Body of pancreas (tissue), 4 donors: ENCODE measurements around the gene SNX8. TPM values are rescaled to one million over a fixed set of nuclear protein-coding genes. Genes with fewer than 3 reads are reported as not detected.

Source experiments
- ATAC-seq: fragments of 150-250 bp; one replicate; pipeline ENCODE4 v1.9.1; 2016
- DNase-seq, 4 donors: peaks; one replicate each; pipeline ENCODE4 v3.0.0-alpha.2; 2019
- H3K27ac ChIP-seq, 4 donors: fragments of 200-600 bp; sonication (generic); 1 replicate in 3 of 4; 2 replicates in 1 of 4; pipeline versions ENCODE4 v1.5.1 to v1.6.1; 2016 to 2019; ENCODE audit warnings: mild to moderate bottlenecking in 1 of 4, mixed read lengths in 1 of 4, moderate library complexity in 1 of 4
- H3K27me3 ChIP-seq, 2 donors: fragments of 200-600 bp; sonication (generic); one replicate each; pipeline ENCODE4 v1.6.0; 2016; ENCODE audit warnings: mild to moderate bottlenecking in 1 of 2
- H3K36me3 ChIP-seq, 2 donors: fragments of 200-600 bp; sonication (generic); replicated peaks in 1 of 2; 2 replicates each; pipeline ENCODE4 v1.5.1; 2016; ENCODE audit warnings: low read depth in 2 of 2; ENCODE audit not compliant: insufficient read depth in 1 of 2
- H3K4me1 ChIP-seq: fragments of 200-600 bp; sonication (generic); one replicate; pipeline ENCODE4 v1.6.0; 2016
- H3K4me3 ChIP-seq, 2 donors: fragments of 200-600 bp; sonication (generic); 1 replicate in 1 of 2; 2 replicates in 1 of 2; pipeline ENCODE4 v1.5.1; 2016 to 2019
- H3K9me3 ChIP-seq, 3 donors: fragments of 200-600 bp; sonication (generic); 1 replicate in 2 of 3; 2 replicates in 1 of 3; pipeline ENCODE4 v1.5.1; 2016
- POLR2A ChIP-seq, 3 donors: fragments of 450-650 bp; IDR thresholded peaks; one replicate each; pipeline ENCODE4 v1.6.1; 2016; ENCODE audit warnings: antibody characterized with exemption in 3 of 3, mild to moderate bottlenecking in 2 of 3
- WGBS, 2 donors: methylation state at CpG; one replicate each; pipeline ENCODE4 v1.1.5; 2017; 5-methylcytosine and 5-hydroxymethylcytosine counted together
- intact Hi-C: fragments of 100-400 bp; cut with DNase I; formaldehyde crosslinking; loops from one replicate; pipeline ENCODE4 v1.15.1; 2023
- total RNA-seq, 2 donors: library from RNA; depleted of rRNA; stranded (reverse); fragments of >200 nt; gene quantifications; one replicate each; pipeline ENCODE4 v1.1.0, GENCODE V29; 2016
- TF ChIP-seq, protein P1 (sequence below), 7 experiments: fragments of 450-650 bp in 4 of 7; fragments of 200-600 bp in 3 of 7; sonication (generic) in 3 of 7; IDR thresholded peaks; one replicate each; pipeline ENCODE4 v1.5.1; 2016 to 2019; ENCODE audit warnings: antibody characterized with exemption in 7 of 7

The SNX8 gene
- total RNA-seq, 2 donors from 2014 or later: 5.3 to 6.2 TPM

DNA sequence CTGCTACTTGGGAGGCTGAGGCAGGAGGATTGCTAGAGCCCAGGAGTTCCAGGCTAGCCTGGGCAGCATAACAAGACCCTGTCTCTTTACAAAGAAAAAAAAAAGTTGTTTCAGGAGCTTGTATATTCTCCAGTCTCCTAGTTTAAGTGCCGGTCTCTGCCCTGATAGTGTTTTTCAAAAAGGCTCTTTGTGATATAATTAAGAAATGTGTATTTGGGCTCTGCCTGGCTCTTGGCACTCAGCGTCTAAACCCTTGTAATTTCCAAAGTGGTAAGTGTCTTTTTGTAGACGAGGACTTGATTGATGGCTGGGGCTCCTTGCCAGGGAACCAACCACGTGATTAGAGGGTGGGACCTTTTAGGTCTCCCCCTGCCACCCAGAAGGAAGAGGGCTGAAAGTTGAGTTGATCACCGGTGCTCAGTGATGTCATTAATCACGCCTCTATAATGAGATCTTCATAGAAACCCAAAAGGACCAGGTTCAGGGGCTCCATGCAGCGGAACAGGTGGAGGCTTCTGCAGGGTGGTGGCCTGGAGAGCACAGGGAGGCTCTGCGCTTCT lies 44.8 kb upstream of the SNX8 start:
- no peak for ATAC-seq
- Histone ChIP-seq H3K36me3 (peaks cover 13 to 20% of the 10 kb centered on the region in 2 donors), H3K9me3 (no peaks in the 10 kb centered on the region), H3K27me3 (no peaks in the 10 kb centered on the region), H3K4me1 (peaks cover 53% of the 10 kb centered on the region), H3K4me3 (no peak overlapping the region), H3K27ac (no peak overlapping the region)
- no peak for TF ChIP-seq POLR2A (IDR thresholded peaks at IDR 0.05)
- TF ChIP-seq, protein P1, sequence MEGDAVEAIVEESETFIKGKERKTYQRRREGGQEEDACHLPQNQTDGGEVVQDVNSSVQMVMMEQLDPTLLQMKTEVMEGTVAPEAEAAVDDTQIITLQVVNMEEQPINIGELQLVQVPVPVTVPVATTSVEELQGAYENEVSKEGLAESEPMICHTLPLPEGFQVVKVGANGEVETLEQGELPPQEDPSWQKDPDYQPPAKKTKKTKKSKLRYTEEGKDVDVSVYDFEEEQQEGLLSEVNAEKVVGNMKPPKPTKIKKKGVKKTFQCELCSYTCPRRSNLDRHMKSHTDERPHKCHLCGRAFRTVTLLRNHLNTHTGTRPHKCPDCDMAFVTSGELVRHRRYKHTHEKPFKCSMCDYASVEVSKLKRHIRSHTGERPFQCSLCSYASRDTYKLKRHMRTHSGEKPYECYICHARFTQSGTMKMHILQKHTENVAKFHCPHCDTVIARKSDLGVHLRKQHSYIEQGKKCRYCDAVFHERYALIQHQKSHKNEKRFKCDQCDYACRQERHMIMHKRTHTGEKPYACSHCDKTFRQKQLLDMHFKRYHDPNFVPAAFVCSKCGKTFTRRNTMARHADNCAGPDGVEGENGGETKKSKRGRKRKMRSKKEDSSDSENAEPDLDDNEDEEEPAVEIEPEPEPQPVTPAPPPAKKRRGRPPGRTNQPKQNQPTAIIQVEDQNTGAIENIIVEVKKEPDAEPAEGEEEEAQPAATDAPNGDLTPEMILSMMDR (IDR thresholded peaks at IDR 0.05): no peak
- intact Hi-C loops: no loop called here
- WGBS, 2 donors: 57 to 66% methylated on average over 7 to 8 of the region's 8 CpGs
- DNase-seq: no peak

DNA sequence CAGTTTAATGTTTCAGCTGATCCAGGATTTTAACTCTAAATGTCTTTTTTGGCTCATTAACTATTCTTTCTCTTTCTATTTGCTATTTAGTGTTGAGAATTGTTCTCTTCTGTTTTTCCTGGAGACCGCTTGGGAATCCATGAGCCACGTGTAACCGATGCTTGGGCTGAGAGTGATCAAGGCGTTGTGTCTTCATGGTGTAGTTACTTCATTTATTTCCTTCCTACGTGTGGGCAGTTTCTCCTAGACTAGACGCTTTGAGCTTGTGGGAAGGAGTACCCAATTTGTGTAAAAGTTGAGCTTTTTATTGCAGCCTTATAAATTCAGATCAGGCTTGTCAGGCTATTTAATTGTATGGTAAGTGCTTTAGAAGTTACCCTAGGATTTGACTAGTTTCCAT lies 43.3 kb upstream of the SNX8 start:
- H3K27me3 ChIP-seq: no peaks in the 10 kb centered on the region
- DNase-seq (no peak), ATAC-seq (no peak)
- intact Hi-C loops: no loop called here
- 72 to 80% methylated on average over 6 of the region's 6 CpGs for WGBS, 2 donors
- H3K4me3 ChIP-seq: no peak overlapping the region
- peaks cover 5 to 7% of the 10 kb centered on the region in 2 donors for H3K36me3 ChIP-seq
- TF ChIP-seq, protein P1 (IDR thresholded peaks at IDR 0.05): no peak
- no peak for TF ChIP-seq POLR2A (IDR thresholded peaks at IDR 0.05)
- peaks cover 59% of the 10 kb centered on the region for H3K4me1 ChIP-seq
- H3K27ac ChIP-seq: no peak overlapping the region
- H3K9me3 ChIP-seq: no peaks in the 10 kb centered on the region

DNA sequence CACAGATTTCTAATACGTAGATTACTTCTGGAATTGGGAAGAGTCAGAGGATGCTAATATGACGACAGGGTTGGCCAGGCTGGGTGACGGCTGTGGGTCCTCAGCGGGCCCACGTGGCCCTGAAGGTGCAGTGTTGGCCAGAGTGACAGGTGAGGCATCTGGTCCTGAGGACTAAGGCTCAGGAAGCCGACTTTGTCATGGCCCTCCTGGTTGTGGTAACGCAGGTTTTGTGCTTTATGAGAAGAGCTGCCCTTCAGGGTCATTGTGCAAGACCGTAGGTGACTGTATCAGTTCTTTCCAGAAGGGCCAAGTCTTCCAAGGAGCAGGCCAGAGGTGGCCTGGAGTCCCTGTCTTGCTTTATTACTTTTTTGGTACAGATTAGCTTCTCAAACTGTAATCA lies 42.9 kb upstream of the SNX8 start:
- Histone ChIP-seq H3K4me3 (no peak overlapping the region), H3K4me1 (peaks cover 59% of the 10 kb centered on the region), H3K27ac (no peak overlapping the region), H3K9me3 (no peaks in the 10 kb centered on the region), H3K27me3 (no peaks in the 10 kb centered on the region), H3K36me3 (peaks cover 1 to 3% of the 10 kb centered on the region in 2 donors)
- intact Hi-C loops: no loop called here
- WGBS, 2 donors: 47 to 51% methylated on average over 7 to 8 of the region's 8 CpGs
- no peak for DNase-seq
- TF ChIP-seq POLR2A (IDR thresholded peaks at IDR 0.05): no peak
- TF ChIP-seq, protein P1 (IDR thresholded peaks at IDR 0.05): no peak
- ATAC-seq: no peak

DNA sequence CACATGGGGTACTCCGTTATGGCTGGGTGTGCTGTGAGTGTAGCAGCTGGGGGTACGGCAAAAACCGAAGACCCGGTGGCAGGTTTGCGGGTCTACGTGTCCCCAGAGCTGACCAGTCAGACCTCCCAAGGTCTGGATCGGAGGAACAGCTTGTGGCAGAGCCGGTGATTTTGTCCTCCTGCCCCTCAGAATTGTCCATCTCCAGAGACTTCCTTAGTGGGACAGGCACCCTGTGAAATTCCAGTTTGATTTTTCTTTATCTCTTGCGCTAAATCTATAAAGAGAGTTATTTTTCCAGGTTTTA lies 41.4 kb upstream of the SNX8 start:
- DNase-seq (no peak), ATAC-seq (no peak)
- H3K9me3 ChIP-seq: no peaks in the 10 kb centered on the region
- H3K27me3 ChIP-seq: no peaks in the 10 kb centered on the region
- peaks cover 56% of the 10 kb centered on the region for H3K4me1 ChIP-seq
- H3K36me3 ChIP-seq: no peaks in the 10 kb centered on the region
- WGBS, 2 donors: 2 to 4% methylated on average over 8 to 9 of the region's 9 CpGs
- intact Hi-C loops: no loop called here
- TF ChIP-seq, protein P1 (IDR thresholded peaks at IDR 0.05): no peak
- no peak for TF ChIP-seq POLR2A (IDR thresholded peaks at IDR 0.05)
- H3K27ac ChIP-seq: peak overlapping the region in 2 of 4 donors; percentile 98 to 99
- peak overlapping the region; percentile 82 to 99 for H3K4me3 ChIP-seq

DNA sequence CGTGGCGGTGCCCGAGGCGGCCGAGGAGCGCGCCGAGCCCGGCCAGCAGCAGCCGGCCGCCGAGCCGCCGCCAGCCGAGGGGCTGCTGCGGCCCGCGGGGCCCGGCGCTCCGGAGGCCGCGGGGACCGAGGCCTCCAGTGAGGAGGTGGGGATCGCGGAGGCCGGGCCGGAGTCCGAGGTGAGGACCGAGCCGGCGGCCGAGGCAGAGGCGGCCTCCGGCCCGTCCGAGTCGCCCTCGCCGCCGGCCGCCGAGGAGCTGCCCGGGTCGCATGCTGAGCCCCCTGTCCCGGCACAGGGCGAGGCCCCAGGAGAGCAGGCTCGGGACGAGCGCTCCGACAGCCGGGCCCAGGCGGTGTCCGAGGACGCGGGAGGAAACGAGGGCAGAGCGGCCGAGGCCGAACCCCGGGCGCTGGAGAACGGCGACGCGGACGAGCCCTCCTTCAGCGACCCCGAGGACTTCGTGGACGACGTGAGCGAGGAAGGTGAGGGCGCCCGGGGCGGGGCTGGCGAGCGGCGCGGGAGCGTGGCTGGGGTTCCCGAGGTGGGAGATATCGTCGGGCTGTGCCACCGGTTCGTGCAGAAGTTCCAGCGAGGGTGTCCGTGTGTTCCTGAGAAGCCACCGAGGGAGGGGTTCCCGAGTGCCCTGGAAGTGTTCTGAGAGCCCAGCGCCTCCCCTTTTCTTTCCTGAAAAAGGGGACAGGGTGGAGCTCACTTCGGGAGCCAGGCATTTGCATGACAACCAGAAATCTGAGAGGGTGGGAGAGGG lies 40.9 kb upstream of the SNX8 start:
- 0% methylated on average over 12 to 81 of the region's 92 CpGs for WGBS, 2 donors
- DNase-seq (no peak), ATAC-seq (peak; percentile 1)
- intact Hi-C loops: no loop called here
- Histone ChIP-seq H3K27me3 (no peaks in the 10 kb centered on the region), H3K27ac (peak overlapping the region; percentile 93 to 99 (median 97)), H3K4me3 (peak overlapping the region; percentile 82 to 99), H3K36me3 (no peaks in the 10 kb centered on the region), H3K9me3 (no peaks in the 10 kb centered on the region), H3K4me1 (peaks cover 51% of the 10 kb centered on the region)
- TF ChIP-seq, protein P1 (IDR thresholded peaks at IDR 0.05): no peak
- TF ChIP-seq POLR2A (IDR thresholded peaks at IDR 0.05): no peak
